Measurements from ENCODE around the gene CBLB. TPM values are rescaled to one million over a fixed set of nuclear protein-coding genes. Genes with fewer than 3 reads are reported as not detected.

The CBLB gene
- total RNA-seq, 1 donor from 2014 or later = 57.0 TPM

DNA sequence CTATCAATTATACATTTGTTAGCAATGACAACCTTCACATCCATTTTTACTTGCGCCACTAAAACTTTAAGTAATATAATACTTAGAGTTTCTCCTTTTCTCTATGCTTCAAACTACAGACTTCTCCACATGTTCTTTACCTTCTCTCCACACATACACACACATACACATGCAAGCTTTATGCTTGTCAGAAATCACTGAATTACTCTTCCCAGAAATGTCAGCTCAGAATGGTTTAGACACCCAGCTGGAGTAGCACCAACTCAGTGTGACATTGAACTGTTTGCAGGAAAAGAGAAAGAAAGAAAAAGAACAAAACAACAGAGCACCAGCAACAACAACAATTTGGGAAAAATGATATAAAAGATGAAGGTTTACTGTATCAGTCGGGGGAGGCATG lies 20.9 kb downstream of the CBLB start:
- H3K9me3 Mint-ChIP-seq = no peaks in the 10 kb centered on the region
- TF ChIP-seq, protein P1, sequence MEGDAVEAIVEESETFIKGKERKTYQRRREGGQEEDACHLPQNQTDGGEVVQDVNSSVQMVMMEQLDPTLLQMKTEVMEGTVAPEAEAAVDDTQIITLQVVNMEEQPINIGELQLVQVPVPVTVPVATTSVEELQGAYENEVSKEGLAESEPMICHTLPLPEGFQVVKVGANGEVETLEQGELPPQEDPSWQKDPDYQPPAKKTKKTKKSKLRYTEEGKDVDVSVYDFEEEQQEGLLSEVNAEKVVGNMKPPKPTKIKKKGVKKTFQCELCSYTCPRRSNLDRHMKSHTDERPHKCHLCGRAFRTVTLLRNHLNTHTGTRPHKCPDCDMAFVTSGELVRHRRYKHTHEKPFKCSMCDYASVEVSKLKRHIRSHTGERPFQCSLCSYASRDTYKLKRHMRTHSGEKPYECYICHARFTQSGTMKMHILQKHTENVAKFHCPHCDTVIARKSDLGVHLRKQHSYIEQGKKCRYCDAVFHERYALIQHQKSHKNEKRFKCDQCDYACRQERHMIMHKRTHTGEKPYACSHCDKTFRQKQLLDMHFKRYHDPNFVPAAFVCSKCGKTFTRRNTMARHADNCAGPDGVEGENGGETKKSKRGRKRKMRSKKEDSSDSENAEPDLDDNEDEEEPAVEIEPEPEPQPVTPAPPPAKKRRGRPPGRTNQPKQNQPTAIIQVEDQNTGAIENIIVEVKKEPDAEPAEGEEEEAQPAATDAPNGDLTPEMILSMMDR (conservative IDR thresholded peaks at IDR 0.05) = no peak
- peaks cover 12% of the 10 kb centered on the region for H3K4me1 Mint-ChIP-seq (ENCODE audit: unreplicated experiment)
- H3K36me3 Mint-ChIP-seq = peaks cover 23% of the 10 kb centered on the region
- peak overlapping the region; percentile 5 for H3K27ac Mint-ChIP-seq
- no peaks in the 10 kb centered on the region for H3K27me3 Mint-ChIP-seq
- no peak for DNase-seq (ENCODE audit: extremely low spot score, unreplicated experiment)
- no peak overlapping the region for H3K4me3 Mint-ChIP-seq

DNA sequence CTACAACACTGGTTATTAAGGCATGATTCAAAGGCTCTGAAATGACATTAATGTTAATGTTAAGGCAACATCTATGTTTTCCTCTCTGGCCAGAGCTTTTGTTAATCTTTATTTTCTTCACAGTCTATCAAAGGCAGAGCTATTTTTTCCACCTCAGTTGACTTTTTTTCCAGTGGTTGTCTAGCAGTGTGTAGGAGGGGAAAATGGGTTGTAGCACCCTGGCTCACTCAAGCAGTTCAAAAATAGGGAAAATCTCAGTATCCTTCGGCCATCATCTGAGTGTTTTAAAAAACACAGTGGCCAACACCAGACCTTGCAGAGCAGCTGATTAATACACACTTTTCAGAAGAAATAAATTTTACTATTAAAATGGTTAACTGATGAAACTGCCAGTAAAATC lies 21.4 kb downstream of the CBLB start:
- peaks cover 25% of the 10 kb centered on the region for H3K36me3 Mint-ChIP-seq
- no peaks in the 10 kb centered on the region for H3K27me3 Mint-ChIP-seq
- H3K27ac Mint-ChIP-seq = no peak overlapping the region
- peak overlapping the region; percentile 16 for H3K4me3 Mint-ChIP-seq
- H3K4me1 Mint-ChIP-seq (ENCODE audit: unreplicated experiment) = peaks cover 12% of the 10 kb centered on the region
- H3K9me3 Mint-ChIP-seq = no peaks in the 10 kb centered on the region
- DNase-seq (ENCODE audit: extremely low spot score, unreplicated experiment) = no peak
- TF ChIP-seq, protein P1 (conservative IDR thresholded peaks at IDR 0.05) = no peak

DNA sequence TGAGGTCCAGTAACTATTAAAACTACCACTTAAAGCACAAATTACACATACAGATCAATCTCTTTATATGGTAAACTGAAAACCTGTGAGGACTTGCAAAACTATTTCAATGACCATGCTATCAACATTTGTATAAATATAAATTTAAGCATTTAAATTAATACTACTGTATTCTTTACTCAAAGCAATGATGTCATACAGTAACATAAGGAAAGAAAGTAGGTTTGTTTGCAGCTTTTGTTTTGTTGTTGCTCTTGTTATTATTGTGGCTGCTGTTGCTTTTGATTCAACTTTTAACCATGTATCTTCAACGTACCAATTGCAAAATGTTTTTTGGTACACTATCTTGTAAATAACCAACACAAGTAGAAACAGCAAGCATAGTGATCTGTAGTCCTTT lies 22.0 kb downstream of the CBLB start:
- no peak for DNase-seq (ENCODE audit: extremely low spot score, unreplicated experiment)
- peaks cover 12% of the 10 kb centered on the region for H3K4me1 Mint-ChIP-seq (ENCODE audit: unreplicated experiment)
- H3K9me3 Mint-ChIP-seq = no peaks in the 10 kb centered on the region
- TF ChIP-seq, protein P1 (conservative IDR thresholded peaks at IDR 0.05) = no peak
- H3K36me3 Mint-ChIP-seq = peaks cover 30% of the 10 kb centered on the region
- no peak overlapping the region for H3K27ac Mint-ChIP-seq
- H3K27me3 Mint-ChIP-seq = no peaks in the 10 kb centered on the region
- no peak overlapping the region for H3K4me3 Mint-ChIP-seq

DNA sequence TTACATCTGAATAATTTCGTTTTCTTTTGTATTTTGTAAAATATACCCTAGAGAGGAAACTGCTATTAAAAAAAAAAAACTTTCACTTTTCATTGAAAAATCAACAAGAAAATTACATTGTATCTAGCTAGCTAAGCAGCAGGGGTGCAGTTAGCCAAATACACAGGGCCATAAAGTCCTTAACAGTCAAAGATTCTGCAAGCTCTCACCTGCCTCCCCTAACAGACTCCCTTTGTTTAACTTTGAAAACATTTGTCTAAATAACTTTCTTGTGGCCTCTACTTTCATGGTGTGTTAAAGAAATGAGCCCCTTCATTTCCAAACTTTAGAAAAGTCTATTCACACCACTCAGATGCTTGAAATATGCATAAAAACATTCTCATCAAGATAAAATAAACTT lies 23.3 kb downstream of the CBLB start:
- Mint-ChIP-seq H3K9me3 (no peaks in the 10 kb centered on the region), H3K4me3 (no peak overlapping the region), H3K27ac (no peak overlapping the region), H3K27me3 (no peaks in the 10 kb centered on the region), H3K36me3 (peaks cover 24% of the 10 kb centered on the region), H3K4me1 (ENCODE audit: unreplicated experiment) (peaks cover 12% of the 10 kb centered on the region)
- DNase-seq (ENCODE audit: extremely low spot score, unreplicated experiment) = no peak
- TF ChIP-seq, protein P1 (conservative IDR thresholded peaks at IDR 0.05) = no peak

DNA sequence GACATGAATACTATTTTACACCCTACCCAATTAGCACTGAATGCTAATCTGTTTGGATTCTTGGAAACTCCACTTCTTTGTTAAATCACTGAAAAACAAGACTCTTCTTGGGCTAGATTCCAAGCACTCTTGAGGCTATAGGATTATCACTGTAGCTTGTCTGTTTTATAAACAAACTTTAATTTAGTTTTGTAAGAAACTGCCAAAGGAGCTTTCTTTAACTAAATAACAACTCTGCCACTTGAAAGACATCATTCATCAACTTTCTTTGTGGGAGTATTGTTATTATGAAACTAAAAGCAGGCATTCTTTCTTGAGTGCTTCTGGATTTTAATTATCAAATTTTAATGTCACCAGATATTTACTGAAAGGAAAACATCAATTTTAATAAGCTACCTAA lies 24.1 kb downstream of the CBLB start:
- Mint-ChIP-seq H3K27ac (no peak overlapping the region), H3K4me3 (no peak overlapping the region), H3K36me3 (peaks cover 30% of the 10 kb centered on the region), H3K9me3 (no peaks in the 10 kb centered on the region), H3K27me3 (no peaks in the 10 kb centered on the region), H3K4me1 (ENCODE audit: unreplicated experiment) (peaks cover 12% of the 10 kb centered on the region)
- TF ChIP-seq, protein P1 (conservative IDR thresholded peaks at IDR 0.05) = no peak
- no peak for DNase-seq (ENCODE audit: extremely low spot score, unreplicated experiment)

DNA sequence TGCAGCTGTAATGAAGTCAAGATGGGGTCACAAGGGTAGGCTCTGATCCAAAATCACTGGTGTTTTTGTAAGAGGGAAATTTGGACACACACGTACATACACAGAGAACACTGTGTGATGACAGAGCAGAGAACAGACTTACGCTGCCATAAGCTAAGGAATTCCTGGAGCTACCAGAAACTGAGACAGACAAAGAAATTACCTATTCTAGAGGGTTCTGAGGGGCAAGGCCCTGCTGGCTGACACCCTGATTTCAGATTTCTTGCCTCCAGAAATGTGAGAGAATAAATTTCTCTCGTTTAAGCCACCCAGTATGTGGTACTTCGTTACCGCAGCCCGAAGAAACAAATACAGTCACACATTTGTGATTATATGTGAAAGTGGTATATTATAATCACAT lies 24.8 kb downstream of the CBLB start:
- H3K27ac Mint-ChIP-seq = no peak overlapping the region
- no peak for DNase-seq (ENCODE audit: extremely low spot score, unreplicated experiment)
- no peaks in the 10 kb centered on the region for H3K9me3 Mint-ChIP-seq
- TF ChIP-seq, protein P1 (conservative IDR thresholded peaks at IDR 0.05) = no peak
- H3K27me3 Mint-ChIP-seq = no peaks in the 10 kb centered on the region
- peaks cover 17% of the 10 kb centered on the region for H3K4me1 Mint-ChIP-seq (ENCODE audit: unreplicated experiment)
- peaks cover 28% of the 10 kb centered on the region for H3K36me3 Mint-ChIP-seq
- no peak overlapping the region for H3K4me3 Mint-ChIP-seq
